H1 (cell line): ENCODE results near the gene HMGCL.

Experiments used
- CEBPB ChIP-seq: IDR thresholded peaks from 2 replicates; pipeline ENCODE4 v1.6.1; 2012; ENCODE audit warnings: low read depth, low read length
- HDAC6 ChIP-seq: IDR thresholded peaks from one replicate; pipeline ENCODE4 v1.7.1; 2012; ENCODE audit warnings: low read depth, mild to moderate bottlenecking, inconsistent platforms, low read length, moderate library complexity
- MAX ChIP-seq: IDR thresholded peaks from 2 replicates; pipeline ENCODE4 v1.6.1; 2012; ENCODE audit warnings: inconsistent platforms
- RFX5 ChIP-seq: IDR thresholded peaks from 2 replicates; pipeline ENCODE4 v1.6.1; 2011; ENCODE audit warnings: low read depth, low read length, improper control_type of control experiment, borderline replicate concordance
- RXRA ChIP-seq: IDR thresholded peaks from 2 replicates; pipeline ENCODE4 v1.6.1; 2011; ENCODE audit warnings: low read depth, mild to moderate bottlenecking, low read length, moderate library complexity; ENCODE audit not compliant: insufficient read depth
- TEAD4 ChIP-seq: IDR thresholded peaks from 2 replicates; pipeline ENCODE4 v1.6.1; 2012; ENCODE audit warnings: low read depth, low read length, inconsistent platforms, mixed read lengths

DNA sequence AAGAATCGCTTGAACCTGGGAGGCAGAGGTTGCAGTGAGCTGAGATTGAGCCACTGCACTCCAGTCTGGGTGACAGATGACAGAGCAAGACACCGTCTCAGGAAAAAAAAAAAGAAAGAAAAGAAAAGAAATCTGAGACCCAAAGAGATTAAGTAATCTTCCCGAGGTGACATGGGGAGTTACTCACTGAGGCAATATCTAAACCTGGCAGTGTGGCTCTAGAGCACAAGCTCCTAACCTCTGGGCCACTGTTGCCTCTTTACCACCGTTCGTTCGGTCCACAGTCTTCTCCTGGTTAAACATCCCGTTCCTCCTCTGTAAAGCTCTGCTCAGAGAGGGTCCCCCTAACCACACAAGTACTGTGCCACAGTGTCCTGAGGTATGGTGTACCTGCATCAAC, 1.5 kb downstream of the HMGCL start:
- TF ChIP-seq MAX = no peak
- TF ChIP-seq TEAD4 = no peak
- no peak for TF ChIP-seq CEBPB
- TF ChIP-seq HDAC6 = no peak
- no peak for TF ChIP-seq RXRA
- TF ChIP-seq RFX5 = no peak
